MM.1S (cell line): ENCODE results near the gene SEPTIN2.

Experiments used
- CTCF ChIP-seq: fragments of 300-600 bp; sonication (generic); IDR thresholded peaks from 2 replicates; pipeline ENCODE4 v1.5.1; 2016; ENCODE audit warnings: antibody characterized with exemption, low read length, mixed read lengths
- EZH2 ChIP-seq: fragments of 300-600 bp; sonication (generic); optimal IDR thresholded peaks from 2 replicates; pipeline ENCODE3; 2017; ENCODE audit warnings: low read depth, mild to moderate bottlenecking, antibody characterized with exemption, low read length, mixed read lengths
- EZH2phosphoT487 ChIP-seq: fragments of 300-600 bp; sonication (generic); IDR thresholded peaks from 2 replicates; pipeline ENCODE4 v1.6.1; 2018; ENCODE audit warnings: antibody characterized with exemption, low read length

GRCh38 chr2:241289597-241289996 lies 26.1 kb upstream of the SEPTIN2 start:
- no peak for TF ChIP-seq CTCF
- no peak for TF ChIP-seq EZH2phosphoT487
- TF ChIP-seq EZH2 = no peak
